Measurements from ENCODE around the gene RAI1. TPM values are rescaled to one million over a fixed set of nuclear protein-coding genes. Genes with fewer than 3 reads are reported as not detected.

RAI1 gene
- total and polyA plus RNA-seq, 2 of the 13 experiments (the other 11 are each of a cell fraction or from before 2014, with no cell fraction given) = 3.4 to 5.2 TPM

- TF ChIP-seq HBP1 (CRISPR knock-in tag; IDR thresholded peaks at IDR 0.05; ENCODE audit: low read depth) (no peak), PATZ1 (CRISPR knock-in tag; IDR thresholded peaks at IDR 0.05) (peak; percentile 72), ATF6 (CRISPR knock-in tag; conservative IDR thresholded peaks at IDR 0.05) (0 out of 2 replicates have a peak, but pooled peaks have one; percentile 16), NFYC (CRISPR knock-in tag; IDR thresholded peaks at IDR 0.05) (no peak), ZSCAN20 (CRISPR knock-in tag; IDR thresholded peaks at IDR 0.05; ENCODE audit: borderline replicate concordance) (0 out of 2 replicates have a peak, but pooled peaks have one; percentile 28), ZNF274 (CRISPR knock-in tag; IDR thresholded peaks at IDR 0.05) (no peak), ISL2 (CRISPR knock-in tag; IDR thresholded peaks at IDR 0.05) (no peak; the same call in 1 of the 2 replicates), ZFP41 (CRISPR knock-in tag; IDR thresholded peaks at IDR 0.05; ENCODE audit: borderline replicate concordance) (no peak), DNMT1 (CRISPR knock-in tag; IDR thresholded peaks at IDR 0.05) (peak; percentile 82), ZNF609 (CRISPR knock-in tag; IDR thresholded peaks at IDR 0.05; ENCODE audit: borderline replicate concordance) (no peak), ZNF614 (CRISPR knock-in tag; IDR thresholded peaks at IDR 0.05; ENCODE audit: borderline replicate concordance) (peak; percentile 64; the same call in 1 of the 2 replicates), NAIF1 (CRISPR knock-in tag; IDR thresholded peaks at IDR 0.05; ENCODE audit: borderline replicate concordance) (no peak), HIVEP1 (CRISPR knock-in tag; IDR thresholded peaks at IDR 0.05) (no peak), MYNN (CRISPR knock-in tag; IDR thresholded peaks at IDR 0.05; ENCODE audit: low read depth) (no peak), MZF1 (CRISPR knock-in tag; IDR thresholded peaks at IDR 0.05; ENCODE audit: borderline replicate concordance) (no peak)
- TF ChIP-seq, protein P1, sequence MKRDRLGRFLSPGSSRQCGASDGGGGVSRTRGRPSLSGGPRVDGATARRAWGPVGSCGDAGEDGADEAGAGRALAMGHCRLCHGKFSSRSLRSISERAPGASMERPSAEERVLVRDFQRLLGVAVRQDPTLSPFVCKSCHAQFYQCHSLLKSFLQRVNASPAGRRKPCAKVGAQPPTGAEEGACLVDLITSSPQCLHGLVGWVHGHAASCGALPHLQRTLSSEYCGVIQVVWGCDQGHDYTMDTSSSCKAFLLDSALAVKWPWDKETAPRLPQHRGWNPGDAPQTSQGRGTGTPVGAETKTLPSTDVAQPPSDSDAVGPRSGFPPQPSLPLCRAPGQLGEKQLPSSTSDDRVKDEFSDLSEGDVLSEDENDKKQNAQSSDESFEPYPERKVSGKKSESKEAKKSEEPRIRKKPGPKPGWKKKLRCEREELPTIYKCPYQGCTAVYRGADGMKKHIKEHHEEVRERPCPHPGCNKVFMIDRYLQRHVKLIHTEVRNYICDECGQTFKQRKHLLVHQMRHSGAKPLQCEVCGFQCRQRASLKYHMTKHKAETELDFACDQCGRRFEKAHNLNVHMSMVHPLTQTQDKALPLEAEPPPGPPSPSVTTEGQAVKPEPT (CRISPR knock-in tag; IDR thresholded peaks at IDR 0.05; ENCODE audit: low read depth) = no peak
Measured at GRCh38 chr17:17812211-17813054, 131.2 kb downstream of the RAI1 start (continued).

All from HepG2 (cell line).